HT1080 (cell line): ENCODE data around the gene ATP6V1B1. TPM values are rescaled to one million over a fixed set of nuclear protein-coding genes. Genes with fewer than 3 reads are reported as not detected.

Experiments used
- DNase-seq: peaks from one replicate; pipeline ENCODE4 v3.0.0-alpha.2; 2015; ENCODE audit warnings: low read depth
- polyA plus RNA-seq, 2 experiments: library from polyadenylated mRNA; depleted of rRNA; stranded (reverse); fragments of >200 nt; gene quantifications; 2 replicates each; pipeline ENCODE4 v1.2.3, GENCODE V29; 2015
- total RNA-seq: library from RNA; depleted of rRNA; stranded (reverse); fragments of >200 nt; shearing (Covaris generic); gene quantifications from 2 replicates; pipeline ENCODE4 v1.2.3, GENCODE V29; 2014; rRNA removed

Gene ATP6V1B1
- total RNA-seq, result not detected in 2 replicates
- not detected in 2 replicates for polyA plus RNA-seq (2015; cell fraction: cytosol; rRNA removed)
- polyA plus RNA-seq (2015; cell fraction: nucleus; rRNA removed), result not detected in 2 replicates

DNA sequence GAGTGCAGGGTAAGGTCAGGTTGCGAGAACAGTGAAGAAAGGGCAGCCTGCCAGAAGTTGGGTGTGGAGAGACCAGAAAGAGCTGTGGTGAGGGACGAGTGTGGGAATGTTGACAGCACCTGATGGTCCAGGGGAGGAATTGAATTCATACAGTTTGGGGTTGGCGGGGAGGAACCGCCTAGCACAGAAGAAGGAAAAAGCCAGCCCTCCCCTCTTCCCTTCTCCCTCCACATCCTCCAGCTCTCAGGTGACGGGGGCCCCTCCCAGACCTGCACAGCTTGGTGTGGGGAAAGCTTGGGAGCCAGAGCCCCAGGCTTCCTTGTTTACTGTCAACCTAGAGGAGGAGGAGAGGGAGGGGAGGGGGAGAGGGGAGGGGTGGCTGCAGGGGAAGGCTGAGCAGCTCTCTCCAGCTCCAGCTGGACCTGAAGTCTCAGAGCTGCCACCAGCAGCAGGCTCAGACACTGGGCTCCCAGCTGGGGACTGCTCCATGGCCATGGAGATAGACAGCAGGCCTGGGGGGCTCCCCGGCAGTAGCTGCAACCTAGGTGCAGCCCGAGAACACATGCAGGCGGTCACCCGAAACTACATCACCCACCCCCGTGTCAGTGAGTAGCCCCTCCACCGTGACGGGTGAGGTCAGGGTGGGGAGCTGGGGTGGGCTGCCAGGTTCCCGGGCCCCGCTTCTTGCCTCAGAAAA lies at the start of gene ATP6V1B1:
TSS of gene ATP6V1B1 (plus strand) at position 433 of the 697 bp plus-strand sequence. CDS start at position 488, 55 bp downstream.
- DNase-seq, result no peak

DNA sequence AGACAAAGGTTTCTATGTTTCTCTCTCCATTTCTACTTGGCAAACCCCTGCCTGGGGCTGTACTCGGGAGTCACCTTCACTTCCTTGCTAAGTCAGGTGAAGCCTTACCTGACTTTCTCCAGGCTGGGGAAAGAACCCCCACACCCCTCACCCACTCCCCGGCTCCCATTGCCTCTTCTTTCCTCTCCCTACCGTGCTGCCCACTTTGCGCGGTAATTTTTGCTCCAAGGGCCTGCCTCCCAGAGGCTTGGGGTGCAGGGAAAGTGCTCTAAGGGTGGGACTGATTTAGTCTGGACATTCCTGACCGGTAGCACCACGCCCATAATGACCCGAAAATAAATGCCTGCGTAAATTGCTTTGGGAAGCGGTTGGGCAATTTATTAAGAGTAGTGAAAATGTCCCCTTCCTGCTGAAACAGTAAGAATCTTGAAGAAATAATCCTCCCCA lies 49.1 kb upstream of the ATP6V1B1 start:
- DNase-seq, result no peak

DNA sequence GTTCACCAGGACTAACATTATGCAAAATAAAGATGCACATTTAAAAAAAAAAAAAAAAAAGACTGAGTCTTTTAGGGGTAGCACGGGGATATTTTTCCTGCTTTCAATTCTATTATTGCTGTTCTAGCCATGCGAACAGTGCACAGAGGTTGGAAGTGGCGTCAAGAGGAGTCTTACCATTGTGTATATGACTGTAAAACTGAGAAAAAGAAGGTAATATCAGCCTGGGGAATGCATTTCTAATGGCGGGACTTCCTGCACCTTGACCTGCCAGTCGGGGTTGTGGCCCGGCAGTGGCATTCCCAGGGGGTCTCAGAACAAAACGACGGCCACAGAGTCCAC lies 48.5 kb upstream of the ATP6V1B1 start:
- DNase-seq, result no peak

DNA sequence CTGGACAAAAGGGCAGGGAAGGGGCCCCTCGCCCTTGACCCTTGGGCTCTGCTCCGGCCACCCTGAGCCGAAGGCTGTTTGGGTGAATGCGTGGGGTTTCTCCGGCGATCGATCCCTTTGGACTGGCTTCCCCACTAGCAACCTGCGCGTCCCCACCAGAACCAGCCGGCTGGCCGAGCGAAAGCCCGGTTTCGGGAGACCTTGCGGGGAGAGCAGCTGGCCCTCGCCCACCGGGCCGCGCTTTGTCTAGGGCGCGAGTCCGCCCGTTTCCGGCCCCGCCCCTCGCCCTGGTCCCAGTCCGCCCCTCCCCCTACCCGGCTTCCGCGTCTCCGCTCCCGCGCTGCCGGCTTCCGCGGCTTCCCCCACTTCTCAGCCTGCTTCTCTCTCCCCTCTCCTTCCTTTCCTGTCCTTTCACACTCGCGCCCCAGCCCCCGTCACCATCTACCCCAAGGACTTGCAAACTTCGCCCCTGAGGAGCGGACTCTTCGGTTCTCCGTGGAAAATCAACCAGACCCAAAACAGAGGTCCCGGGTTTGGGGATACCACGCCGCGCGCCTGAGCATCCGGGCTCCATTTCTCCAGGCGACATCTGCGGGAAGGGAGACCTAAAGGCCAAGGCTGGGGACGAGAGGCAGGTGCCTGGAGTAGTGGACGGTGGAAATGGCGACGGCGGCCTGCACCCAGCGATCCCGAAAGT lies 48.0 kb upstream of the ATP6V1B1 start:
- no peak for DNase-seq

DNA sequence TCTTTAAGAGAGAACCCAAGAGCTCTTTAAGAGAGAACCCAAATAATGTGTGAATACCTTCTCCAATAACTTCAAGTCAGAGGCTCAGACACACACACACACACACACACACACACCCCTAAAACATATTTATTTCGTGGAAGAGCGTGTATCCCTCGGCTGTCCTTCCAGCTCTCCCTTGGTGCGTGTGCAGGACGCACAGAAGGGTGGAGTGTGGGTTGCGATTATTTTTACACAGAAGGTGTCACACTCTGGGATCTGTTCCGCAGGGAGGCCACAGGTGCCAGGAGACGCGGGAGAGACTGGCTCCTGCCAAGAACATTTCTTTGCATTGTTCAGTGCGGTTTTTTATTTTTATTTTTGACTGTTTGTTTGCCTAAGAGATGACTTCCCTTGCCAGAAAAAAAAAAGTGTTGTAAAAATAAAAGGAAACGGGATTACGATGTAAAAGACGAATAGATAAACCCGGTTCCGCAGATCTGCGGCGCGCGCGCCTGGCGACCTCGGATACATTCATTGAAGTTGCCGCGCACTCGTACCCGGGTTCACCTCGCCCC lies 47.3 kb upstream of the ATP6V1B1 start:
- no peak for DNase-seq

DNA sequence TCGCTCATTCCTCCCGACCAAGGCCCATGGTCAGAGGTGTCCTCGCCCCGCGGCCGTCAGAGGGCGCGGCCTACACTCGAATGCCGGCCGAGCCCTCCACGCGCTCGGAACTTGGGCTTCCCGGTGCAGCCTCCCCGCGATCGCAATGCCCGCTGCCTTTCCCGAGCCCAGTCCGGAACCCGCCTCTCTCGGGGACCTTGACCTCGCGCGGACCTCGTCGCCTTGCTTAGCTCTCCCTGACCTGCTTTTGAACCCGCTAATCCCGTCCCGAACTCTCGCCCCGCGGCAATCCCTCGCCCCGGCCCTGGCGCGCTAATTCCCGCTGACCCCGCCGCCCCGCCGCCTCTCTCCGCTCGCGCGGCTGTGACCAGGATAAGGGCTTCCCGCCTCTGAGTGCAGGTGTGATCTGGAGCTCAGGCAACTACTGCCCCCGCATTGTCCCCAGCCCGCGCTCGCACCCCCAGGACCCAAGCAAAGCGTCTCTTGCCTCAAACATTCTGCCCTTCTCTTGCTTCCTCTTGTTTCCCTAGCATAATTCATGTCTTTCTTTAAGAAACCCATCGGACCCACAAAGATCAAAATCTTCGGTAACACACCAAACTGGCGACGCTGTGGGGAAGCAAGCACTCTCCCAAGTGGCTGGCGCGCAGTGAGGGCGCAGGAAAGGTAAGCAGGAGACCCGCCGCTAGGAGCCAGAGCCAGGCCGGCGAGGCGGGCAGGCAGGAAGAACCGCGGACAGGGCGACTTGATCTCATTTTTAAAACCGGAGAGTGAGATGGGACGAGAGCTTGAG lies 46.6 kb upstream of the ATP6V1B1 start:
- no peak for DNase-seq

DNA sequence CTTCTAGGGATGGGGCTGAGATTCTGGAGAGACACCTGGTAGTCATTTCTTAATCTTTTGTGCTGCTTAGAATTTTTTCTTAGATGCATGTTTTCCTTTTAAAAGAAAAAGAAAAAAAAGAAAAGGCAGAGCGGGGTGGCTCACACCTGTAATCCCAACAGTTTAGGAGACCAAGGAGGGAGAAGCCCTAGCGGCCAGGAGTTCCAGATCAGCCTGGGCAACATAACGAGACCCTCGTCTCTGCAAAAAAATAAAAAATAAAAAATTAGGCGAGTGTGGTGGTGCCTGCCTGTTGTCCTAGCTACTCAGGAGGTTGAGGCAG lies 46.0 kb upstream of the ATP6V1B1 start:
- DNase-seq, result no peak

DNA sequence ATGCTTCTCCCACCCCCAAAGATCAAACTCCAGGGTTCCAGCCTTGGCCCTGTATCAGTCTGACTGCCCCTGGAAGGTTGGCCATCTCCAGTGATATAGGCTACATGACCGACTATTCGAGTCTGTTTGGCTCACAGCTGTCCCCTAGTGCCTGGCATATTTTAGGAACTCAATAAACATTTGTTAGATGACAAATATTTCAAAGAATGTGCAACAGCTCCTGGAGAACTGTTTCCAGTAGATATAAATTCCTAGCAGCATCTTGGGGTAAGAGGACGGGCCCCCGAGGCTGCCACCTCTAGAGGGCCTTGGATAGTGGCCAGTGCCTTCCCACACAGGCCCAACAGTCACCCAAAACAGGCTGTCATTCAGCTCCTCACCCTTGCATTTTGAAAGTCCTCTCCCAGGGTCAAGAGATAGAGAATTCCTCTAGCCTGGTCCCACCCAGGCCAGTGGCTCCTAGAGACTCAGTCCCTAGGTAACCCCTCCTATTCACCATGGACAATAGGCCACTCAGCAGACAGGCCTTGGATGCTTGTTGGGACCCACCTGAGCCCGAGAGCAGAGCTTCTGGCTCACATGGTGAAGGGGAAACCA lies 45.1 kb upstream of the ATP6V1B1 start:
- DNase-seq, result no peak

DNA sequence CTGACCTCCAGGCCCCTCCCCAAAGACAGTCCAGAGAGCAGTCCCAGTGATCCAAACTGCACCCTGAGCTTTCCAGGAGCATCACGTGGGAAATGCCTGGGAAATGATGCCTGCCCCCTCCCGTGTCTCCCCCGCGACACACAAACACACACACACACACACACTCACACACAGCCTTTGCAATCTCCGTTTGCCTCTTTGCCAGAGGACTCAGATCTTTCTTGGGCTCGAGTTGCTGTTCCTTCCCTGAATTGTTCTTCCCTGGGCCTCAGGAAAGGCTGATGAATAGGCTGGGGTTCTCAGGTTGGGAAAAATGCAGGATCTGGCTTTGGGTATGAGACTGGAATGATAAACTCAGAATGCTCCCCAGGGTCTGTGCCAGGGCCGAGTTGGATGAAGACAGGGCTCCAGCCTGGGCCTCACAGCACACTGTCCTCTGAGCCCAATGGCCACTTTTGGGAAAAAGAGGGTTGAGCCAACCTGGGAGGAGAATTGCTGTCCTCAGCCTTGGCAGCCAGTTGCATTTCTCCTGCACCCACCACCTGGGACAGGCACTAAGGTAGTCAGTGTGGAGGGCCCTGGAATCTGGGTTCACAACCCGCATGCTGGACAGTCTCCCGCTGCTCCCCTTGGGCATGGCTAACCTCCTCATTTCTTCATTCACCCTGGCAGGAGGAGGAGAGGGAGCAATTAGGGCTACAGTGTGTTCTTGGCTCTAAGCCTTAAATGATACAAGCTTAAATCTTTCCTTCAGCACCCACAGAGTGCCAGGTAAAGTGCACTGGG lies 43.9 kb upstream of the ATP6V1B1 start:
- DNase-seq, result no peak

DNA sequence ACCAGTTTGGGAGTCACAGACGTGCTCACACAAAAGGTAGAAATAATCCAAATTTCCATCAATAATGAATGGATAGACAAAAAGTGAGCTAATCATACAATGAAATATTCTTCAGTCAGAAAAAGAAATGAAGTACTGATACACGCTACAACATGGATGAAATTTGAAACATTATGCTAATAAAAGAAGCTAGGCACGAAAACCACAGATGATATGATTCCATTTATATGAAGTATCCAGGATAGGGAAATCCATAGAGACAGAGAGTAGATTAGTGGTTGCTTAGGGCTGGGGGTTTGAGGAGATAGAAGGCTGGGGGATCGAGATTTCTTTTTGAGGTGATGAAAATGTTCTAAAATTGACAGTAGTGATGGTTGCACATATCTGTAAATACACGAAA lies 43.0 kb upstream of the ATP6V1B1 start:
- DNase-seq, result no peak

DNA sequence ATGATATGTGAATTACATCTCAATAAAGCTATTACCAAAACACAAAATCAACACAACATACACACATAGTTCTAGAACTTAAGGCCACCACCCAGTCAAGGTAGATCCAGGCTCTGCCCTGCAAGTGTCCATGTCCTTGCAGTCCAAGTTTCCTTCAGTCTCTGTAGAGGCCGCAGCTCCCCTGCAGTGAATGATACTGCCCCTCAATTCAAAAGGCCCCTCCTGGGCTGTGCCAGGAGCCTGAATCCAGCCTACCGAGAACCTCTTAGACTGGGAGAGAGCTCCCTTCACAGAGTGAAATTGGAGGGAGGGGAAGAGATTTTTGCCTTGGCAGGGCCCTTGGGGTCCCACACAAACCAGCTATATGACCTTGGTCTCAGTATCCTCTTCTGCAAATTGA lies 42.5 kb upstream of the ATP6V1B1 start:
- DNase-seq, result no peak

DNA sequence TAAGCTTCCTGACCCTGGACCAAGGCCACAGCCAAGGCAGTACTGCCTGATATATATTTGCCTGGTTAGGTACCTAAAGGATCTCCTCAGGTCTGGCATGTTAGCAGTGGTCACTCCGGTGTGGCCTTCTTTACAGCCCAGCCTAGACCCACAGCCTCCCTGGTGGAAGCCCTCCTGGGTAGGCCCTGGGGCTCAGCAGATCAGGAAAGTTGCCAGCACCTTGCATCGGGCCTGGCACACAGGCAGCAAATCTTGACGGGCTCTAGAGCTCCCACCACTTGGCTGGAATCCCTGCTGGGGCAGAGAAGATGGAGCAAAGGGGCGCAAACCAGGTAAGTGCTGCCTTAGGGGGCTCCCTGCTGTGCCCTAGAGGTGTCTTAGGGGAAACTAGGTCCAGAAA lies 40.9 kb upstream of the ATP6V1B1 start:
- no peak for DNase-seq

DNA sequence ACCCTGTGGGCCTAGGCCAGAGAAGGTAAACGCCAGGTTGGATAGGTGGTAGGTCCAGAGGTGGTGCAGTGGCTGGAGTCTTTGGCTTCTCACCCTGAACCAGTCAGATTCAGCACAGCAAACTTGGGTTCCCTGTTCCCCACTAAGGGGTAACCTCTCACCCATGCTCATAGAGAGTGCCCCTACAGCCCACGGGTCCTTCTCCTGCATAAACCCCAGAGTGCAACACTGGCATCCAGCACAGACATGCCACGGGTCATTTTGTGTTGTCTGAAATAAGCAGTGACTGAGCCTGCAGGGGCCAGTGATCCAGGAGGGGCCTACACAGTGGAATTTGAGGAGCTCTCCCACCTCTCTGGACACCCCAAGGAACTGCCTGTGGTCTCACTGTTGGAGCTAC lies 40.5 kb upstream of the ATP6V1B1 start:
- DNase-seq, result no peak

DNA sequence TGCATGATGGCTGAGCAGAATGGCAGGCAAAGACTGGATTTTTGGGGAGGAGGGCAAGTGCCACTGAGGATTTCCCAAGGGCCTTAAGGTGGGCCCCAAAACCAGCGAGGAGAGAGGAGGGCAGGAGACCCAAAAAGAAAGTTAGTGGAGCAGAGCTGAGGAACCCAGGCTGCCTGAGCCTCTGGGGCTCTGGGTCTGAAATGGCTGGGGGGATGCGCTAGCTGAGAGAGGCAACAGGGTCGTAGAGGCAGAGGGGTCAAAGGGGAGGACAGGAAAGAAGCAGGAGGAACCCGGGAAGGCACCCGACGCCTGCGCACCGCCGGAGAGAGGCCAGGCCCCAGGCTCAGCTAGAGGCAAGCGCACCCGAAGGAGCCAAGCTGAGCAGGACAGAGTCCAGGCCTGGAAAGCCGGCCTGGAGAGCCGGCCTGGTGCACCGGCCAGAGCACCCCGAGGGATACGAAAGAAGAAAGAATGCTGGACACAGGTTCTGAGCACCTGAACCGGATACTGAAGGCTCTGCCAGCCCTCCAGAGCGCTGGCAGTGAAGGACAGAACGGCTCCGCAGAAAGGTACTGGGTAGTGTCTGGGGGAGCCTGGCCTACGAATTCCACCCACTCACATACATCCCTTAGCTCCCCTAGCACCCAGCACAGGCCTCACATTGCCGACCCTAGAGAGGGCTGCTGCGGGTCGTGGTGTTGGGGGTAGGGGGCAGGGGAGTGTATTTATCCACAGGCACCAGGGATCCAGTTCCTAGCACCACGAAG lies 39.5 kb upstream of the ATP6V1B1 start:
- no peak for DNase-seq

DNA sequence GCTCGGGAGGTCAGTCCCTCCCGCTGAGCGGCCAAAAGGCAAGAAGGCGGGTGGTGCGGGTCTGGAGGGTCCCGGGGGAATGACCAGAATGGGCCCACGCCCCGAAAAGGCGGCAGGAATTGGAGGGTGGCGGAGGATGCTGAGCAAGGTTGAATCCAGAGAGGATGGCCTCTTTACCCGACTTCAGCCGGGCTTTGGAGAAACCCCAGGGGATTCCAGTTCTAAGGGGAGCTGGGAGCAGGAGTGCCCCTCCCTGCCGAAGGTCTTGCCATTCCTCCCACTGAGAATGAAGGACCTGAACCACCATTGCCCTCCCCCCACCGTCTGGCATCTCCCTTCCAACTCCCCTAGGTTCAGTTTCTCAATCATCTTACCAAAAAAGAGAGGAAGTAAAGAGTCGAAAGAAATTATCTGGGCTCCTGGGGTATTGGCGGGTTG lies 38.9 kb upstream of the ATP6V1B1 start:
- DNase-seq, result no peak

DNA sequence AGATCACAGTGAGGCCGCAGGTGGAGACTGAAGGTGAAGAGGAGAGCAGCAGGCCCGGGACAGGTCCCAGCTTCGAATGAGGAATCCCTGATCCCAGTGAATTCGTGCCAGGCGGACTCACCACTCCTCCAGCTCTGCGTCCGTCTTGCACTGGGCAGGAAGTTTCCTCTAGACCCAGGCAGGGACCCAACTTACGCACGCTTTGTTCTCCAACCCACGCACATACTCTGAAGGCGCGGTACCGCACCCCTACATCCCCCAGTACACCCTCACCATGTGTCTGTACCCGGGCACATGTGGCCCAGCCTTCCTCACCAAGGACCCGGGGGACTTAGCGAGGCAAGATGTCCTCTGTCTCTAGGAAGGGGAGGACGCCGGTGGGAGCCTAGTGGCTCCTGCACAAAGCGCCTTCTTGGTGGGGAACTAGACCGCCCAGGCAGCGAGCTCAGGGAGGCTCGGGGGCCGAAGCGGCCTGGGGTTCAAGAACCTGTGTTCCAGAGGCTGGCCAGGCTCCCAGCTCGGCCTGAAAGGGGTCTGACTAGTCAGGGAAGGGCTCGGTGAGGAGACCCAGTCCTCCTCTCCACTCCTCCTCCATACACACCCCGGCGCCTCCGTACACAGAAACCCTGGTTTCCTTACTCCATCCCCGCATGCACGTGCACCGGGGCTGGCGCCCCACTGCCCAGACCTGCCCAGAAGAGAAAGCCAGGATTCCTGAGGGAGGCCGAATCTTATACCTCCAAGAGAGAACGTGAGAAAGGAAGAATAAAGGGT lies 38.3 kb upstream of the ATP6V1B1 start:
- DNase-seq, result no peak

DNA sequence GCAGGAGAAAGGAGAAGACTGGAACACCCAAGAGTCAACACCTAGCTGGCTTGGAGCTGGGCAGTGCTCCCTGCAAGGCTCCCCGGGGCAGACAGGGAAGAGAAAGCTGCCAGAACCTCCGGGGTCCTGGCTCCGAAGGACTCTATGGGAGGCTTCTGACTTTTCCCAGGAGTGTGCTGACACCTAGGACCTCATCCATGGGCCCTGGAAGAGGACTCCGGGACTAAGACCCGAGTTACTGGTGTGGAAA lies 37.8 kb upstream of the ATP6V1B1 start:
- DNase-seq, result no peak

DNA sequence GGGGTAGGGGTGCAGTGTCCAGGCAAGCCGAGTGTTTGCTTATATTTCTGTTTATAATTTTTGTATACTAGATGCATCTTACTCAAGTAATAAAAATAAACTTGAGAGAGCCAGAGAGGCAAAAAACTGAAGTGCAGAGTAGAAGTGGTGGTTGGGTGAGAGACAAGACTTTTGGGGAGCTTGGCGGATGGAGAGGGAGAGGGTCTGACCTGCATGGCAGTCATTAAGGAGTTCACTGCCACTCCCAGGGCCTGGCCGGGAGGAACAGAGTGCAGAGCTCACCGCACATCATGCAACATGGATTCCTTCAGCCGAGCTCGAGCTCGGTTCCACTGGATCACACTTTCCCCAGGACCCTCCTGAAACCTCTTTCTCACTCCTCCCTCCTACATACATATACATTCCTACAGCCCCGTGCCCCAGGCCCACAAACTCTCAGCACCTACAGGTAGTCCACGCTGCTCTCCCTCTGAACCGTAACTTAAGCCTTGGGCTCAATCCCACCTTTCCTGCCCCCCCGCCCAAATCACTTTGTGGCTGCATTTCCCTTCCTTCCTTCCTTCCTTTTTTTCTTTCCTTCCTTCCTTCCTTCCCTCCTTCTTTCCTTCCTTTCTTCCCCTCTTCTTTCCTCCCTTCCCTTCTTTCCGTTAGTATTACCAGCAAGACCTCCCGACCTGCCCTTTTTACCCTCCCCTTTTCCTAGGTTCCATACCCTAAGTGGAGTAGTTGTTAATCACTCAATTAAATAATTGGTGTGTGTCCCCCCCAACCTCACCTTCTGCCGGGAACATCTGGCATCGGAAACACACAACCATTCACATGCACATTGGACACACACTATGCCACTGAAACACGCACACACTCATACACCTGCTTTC lies 37.1 kb upstream of the ATP6V1B1 start:
- DNase-seq, result no peak
